HG02642 (cell line): ENCODE measurements around the gene ERVW-1.

Experiments used
- ATAC-seq: cut with Tn5 transposase; IDR thresholded peaks from one replicate; pipeline ENCODE4 v1.9.1; 2021; ENCODE audit warnings: mild to moderate bottlenecking; ENCODE audit not compliant: unreplicated experiment, poor library complexity

ERVW-1 gene

GRCh38 chr7:92435542-92435941, 42.2 kb downstream of the ERVW-1 start:
- ATAC-seq: no peak

GRCh38 chr7:92433019-92433418, 44.7 kb downstream of the ERVW-1 start:
- ATAC-seq: no peak

GRCh38 chr7:92432299-92432946, 45.3 kb downstream of the ERVW-1 start:
- ATAC-seq: no peak

GRCh38 chr7:92427193-92427592, 50.6 kb downstream of the ERVW-1 start:
- ATAC-seq: no peak

- ATAC-seq: no peak
Observed at GRCh38 chr7:92425311-92425947, 52.3 kb downstream of the ERVW-1 start.

- no peak for ATAC-seq
Observed at GRCh38 chr7:92423710-92424131, 54.0 kb downstream of the ERVW-1 start.

- no peak for ATAC-seq
Observed at GRCh38 chr7:92422926-92423325, 54.8 kb downstream of the ERVW-1 start.

GRCh38 chr7:92421676-92422435, 55.9 kb downstream of the ERVW-1 start:
- no peak for ATAC-seq
